Subcutaneous adipose tissue (tissue), 4 donors: ENCODE data around the gene PLOD3. TPM values are rescaled to one million over a fixed set of nuclear protein-coding genes. Genes with fewer than 3 reads are reported as not detected.

Experiments
- small RNA-seq: library from RNA; depleted of rRNA; stranded (forward); fragments of <200 nt; gene quantifications from one replicate; pipeline ENCODE3, GENCODE V24; 2016
- total RNA-seq, 4 donors: library from RNA; depleted of rRNA; stranded (reverse); fragments of >200 nt; gene quantifications; one replicate each; pipeline ENCODE4 v1.1.0, GENCODE V29; 2016
- TF ChIP-seq, protein P1 (sequence below): fragments of 450-650 bp; IDR thresholded peaks from one replicate; pipeline ENCODE4 v1.5.1; 2016; ENCODE audit warnings: low read depth, mild to moderate bottlenecking, control low read depth, antibody characterized with exemption, moderate library complexity

PLOD3 gene
- total RNA-seq, 4 donors from 2014 or later = 35.7 to 45.0 (median 42.6) TPM

DNA sequence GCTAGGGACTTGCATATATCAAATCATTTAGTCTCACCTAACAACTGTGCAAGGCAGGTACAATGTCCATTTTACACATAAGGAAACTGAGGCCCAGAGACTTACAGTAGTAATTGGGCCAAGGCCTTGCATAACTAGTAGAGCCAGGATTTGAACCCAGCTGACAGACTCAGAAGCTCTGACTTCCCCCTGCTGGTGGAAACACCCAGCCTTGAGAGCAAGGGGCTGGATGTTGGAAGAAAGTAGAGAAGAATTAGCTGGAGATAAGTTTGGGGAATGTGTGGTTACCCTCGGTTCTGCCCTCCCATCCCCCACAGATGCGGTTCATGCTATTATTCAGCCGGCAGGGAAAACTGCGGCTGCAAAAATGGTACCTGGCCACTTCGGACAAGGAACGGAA lies 61.1 kb downstream of the PLOD3 start:
- TF ChIP-seq, protein P1, sequence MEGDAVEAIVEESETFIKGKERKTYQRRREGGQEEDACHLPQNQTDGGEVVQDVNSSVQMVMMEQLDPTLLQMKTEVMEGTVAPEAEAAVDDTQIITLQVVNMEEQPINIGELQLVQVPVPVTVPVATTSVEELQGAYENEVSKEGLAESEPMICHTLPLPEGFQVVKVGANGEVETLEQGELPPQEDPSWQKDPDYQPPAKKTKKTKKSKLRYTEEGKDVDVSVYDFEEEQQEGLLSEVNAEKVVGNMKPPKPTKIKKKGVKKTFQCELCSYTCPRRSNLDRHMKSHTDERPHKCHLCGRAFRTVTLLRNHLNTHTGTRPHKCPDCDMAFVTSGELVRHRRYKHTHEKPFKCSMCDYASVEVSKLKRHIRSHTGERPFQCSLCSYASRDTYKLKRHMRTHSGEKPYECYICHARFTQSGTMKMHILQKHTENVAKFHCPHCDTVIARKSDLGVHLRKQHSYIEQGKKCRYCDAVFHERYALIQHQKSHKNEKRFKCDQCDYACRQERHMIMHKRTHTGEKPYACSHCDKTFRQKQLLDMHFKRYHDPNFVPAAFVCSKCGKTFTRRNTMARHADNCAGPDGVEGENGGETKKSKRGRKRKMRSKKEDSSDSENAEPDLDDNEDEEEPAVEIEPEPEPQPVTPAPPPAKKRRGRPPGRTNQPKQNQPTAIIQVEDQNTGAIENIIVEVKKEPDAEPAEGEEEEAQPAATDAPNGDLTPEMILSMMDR = no peak

Small RNA genes lying within 50 kb of the gene (small RNA-seq; reads per million reads assigned to genes)
- gene MIR4653 = not detected

Other genes starting within 250 kb of the PLOD3 start
- under 1 TPM; under 0.01 to 0.34 (median 0.08) TPM for gene MUC12, start 248.0 kb downstream of the PLOD3 start, total RNA-seq
- under 1 TPM in 1 of 4 donors, not detected in 3; under 0.01 TPM for gene MUC17, start 197.5 kb downstream of the PLOD3 start, total RNA-seq
- 10 to 100 TPM; 11.9 to 47.1 (median 15.3) TPM for gene TRIM56, start 132.1 kb downstream of the PLOD3 start, total RNA-seq
- 10 to 100 TPM in 2 of 4 donors, 1 to 10 TPM in 2; 6.0 to 25.5 (median 11.4) TPM for gene SERPINE1, start 90.5 kb downstream of the PLOD3 start, total RNA-seq
- 10 to 100 TPM in 3 of 4 donors, 1 to 10 TPM in 1; 7.7 to 42.2 (median 23.8) TPM for gene AP1S1, start 63.1 kb downstream of the PLOD3 start, total RNA-seq
- gene VGF, start 52.0 kb downstream of the PLOD3 start, total RNA-seq = not detected
- gene NAT16, start 37.3 kb downstream of the PLOD3 start, total RNA-seq = not detected
- gene MOGAT3, start 16.5 kb downstream of the PLOD3 start, total RNA-seq = not detected
- gene ZNHIT1, start 584 bp upstream of the PLOD3 start, total RNA-seq = 100 to 1,000 TPM in 1 of 4 donors, 10 to 100 TPM in 3; 54.0 to 115 (median 92.2) TPM
- 10 to 100 TPM; 12.1 to 29.8 (median 17.9) TPM for gene CLDN15, start 20.2 kb upstream of the PLOD3 start, total RNA-seq
- gene FIS1, start 27.5 kb upstream of the PLOD3 start, total RNA-seq = 100 to 1,000 TPM; 193 to 369 (median 258) TPM
- 10 to 100 TPM; 10.4 to 17.8 (median 15.7) TPM for gene IFT22, start 104.2 kb upstream of the PLOD3 start, total RNA-seq
- not detected for gene COL26A1, start 145.3 kb upstream of the PLOD3 start, total RNA-seq